Hepatocyte (in vitro differentiated cells): ENCODE data around the gene TMPRSS12.

Experiments
- EZH2 ChIP-seq: fragments of 200-600 bp; sonication (generic); IDR thresholded peaks from 2 replicates; pipeline ENCODE4 v1.6.1; 2016; ENCODE audit warnings: antibody characterized with exemption, mild to moderate bottlenecking, borderline replicate concordance
- EZH2phosphoT487 ChIP-seq: fragments of 200-600 bp; sonication (generic); IDR thresholded peaks from one replicate; pipeline ENCODE4 v1.6.1; 2018; ENCODE audit warnings: antibody characterized with exemption, mild to moderate bottlenecking, low read depth, moderate library complexity; ENCODE audit not compliant: unreplicated experiment, severe bottlenecking
- TF ChIP-seq, protein P1 (sequence below): fragments of 200-600 bp; sonication (generic); IDR thresholded peaks from 2 replicates; pipeline ENCODE4 v1.5.1; 2016; ENCODE audit warnings: antibody characterized with exemption, mild to moderate bottlenecking; ENCODE audit not compliant: poor library complexity

DNA sequence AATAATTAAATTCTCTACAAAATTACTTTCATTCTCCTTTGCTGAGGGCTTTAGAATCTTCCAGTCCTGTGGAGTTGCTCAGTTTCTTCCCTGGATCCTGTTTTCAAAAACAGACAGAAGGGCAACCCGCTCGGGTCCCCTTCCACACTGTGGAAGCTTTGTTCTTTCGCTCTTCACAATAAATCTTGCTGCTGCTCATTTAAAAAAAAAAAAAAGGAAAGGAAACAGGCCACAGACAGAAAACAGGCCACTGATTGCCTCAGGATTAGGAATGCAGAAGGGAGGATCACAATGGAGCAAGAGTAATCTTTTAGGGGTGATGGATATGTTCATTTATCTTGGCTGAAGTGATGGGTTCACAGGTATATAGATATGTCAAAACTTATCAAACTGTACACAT lies 80.1 kb downstream of the TMPRSS12 start:
- TF ChIP-seq, protein P1, sequence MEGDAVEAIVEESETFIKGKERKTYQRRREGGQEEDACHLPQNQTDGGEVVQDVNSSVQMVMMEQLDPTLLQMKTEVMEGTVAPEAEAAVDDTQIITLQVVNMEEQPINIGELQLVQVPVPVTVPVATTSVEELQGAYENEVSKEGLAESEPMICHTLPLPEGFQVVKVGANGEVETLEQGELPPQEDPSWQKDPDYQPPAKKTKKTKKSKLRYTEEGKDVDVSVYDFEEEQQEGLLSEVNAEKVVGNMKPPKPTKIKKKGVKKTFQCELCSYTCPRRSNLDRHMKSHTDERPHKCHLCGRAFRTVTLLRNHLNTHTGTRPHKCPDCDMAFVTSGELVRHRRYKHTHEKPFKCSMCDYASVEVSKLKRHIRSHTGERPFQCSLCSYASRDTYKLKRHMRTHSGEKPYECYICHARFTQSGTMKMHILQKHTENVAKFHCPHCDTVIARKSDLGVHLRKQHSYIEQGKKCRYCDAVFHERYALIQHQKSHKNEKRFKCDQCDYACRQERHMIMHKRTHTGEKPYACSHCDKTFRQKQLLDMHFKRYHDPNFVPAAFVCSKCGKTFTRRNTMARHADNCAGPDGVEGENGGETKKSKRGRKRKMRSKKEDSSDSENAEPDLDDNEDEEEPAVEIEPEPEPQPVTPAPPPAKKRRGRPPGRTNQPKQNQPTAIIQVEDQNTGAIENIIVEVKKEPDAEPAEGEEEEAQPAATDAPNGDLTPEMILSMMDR: no peak
- TF ChIP-seq EZH2phosphoT487: no peak
- no peak for TF ChIP-seq EZH2
